Activated CD4-positive, alpha-beta T cell treated with anti-CD3 and anti-CD28 coated beads for 48 hours (primary cell): ENCODE measurements around the gene ZNF548.
A peak's percentile ranks its signal among the peaks of the same experiment; 100 is the strongest.

Experiments used
- DNase-seq: peaks from one replicate; pipeline ENCODE4 v3.0.0-alpha.2; 2020

The ZNF548 gene

GRCh38 chr19:57403737-57404563, 14.3 kb downstream of the ZNF548 start:
- no peak for DNase-seq

DNA sequence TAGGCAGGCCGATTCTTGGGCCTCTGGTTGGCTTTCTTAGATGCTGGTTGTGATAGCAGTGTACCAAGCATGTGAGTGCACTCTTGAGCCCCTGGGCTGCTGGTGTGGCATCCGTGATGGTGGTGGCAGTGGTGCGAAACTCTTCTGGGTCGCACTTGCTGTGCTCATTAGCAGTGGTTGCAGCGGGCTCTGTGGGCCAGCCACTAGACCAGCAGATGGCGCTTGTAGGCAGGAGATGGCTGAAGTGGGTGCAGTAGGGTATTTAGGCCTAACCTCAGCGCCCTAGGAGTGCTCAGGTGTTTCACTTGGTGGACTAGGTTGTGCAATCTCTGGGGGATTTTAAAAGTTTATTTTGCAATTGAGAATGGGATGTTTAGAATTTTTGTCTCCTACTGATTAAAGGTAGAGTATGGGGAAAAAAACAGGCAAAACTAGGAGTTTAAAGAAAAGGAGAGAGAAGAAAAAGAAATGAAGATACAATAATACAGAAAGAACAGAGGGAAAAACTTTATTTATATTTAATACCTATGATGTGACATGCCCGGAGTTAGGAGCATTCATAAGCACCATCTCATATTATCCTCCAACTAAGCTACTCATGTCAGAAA, 17.0 kb downstream of the ZNF548 start:
- DNase-seq, result peak; percentile 81

- peak; percentile 94 for DNase-seq
These were observed 21.4 kb downstream of the ZNF548 start, which contains the start of gene ZNF17 for GRCh38 chr19:57410877-57411671. ZNF17 (plus strand) TSS chr19:57411161; CDS start chr19:57413616, 2,455 bp downstream.

- no peak for DNase-seq
These were observed 29.8 kb downstream of the ZNF548 start for GRCh38 chr19:57419439-57419838.

DNA sequence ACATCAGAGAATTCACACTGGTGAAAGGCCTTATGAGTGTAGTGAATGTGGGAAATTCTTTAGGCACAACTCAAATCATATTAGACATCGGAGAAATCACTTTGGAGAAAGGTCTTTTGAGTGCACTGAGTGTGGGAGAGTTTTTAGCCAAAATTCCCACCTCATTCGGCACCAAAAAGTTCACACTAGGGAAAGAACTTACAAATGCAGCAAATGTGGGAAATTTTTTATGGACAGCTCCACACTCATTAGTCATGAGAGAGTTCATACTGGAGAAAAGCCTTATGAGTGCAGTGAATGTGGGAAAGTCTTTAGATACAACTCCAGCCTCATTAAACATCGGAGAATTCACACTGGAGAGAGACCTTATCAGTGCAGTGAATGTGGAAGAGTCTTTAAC, 31.4 kb downstream of the ZNF548 start:
- no peak for DNase-seq

- no peak for DNase-seq
These were observed 44.9 kb downstream of the ZNF548 start for GRCh38 chr19:57434386-57435061.

- peak; percentile 97 for DNase-seq
These were observed 45.7 kb downstream of the ZNF548 start, which contains the start of gene ZNF749 for GRCh38 chr19:57435062-57435978. ZNF749 (plus strand) TSS chr19:57435325; CDS start chr19:57435579, 254 bp downstream.

DNA sequence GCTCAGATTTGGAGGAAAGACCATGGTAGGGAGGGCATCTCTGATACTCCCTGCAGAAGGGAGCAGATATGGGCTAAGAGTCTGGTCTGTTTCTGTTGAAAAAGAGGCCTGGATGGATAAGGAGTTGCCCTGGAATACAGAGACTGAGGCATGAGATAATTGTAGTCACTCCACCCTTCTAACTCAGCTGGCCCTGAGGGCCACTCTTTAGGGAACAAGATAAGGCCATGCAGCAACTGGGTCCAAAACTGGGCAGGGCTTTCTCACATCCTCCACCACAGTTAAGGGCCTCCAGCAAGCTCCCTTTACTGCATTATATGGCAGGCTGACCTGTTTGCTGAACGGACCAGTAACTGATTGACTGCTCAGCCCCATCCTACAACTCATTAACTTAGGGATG, 46.8 kb downstream of the ZNF548 start:
- no peak for DNase-seq

DNA sequence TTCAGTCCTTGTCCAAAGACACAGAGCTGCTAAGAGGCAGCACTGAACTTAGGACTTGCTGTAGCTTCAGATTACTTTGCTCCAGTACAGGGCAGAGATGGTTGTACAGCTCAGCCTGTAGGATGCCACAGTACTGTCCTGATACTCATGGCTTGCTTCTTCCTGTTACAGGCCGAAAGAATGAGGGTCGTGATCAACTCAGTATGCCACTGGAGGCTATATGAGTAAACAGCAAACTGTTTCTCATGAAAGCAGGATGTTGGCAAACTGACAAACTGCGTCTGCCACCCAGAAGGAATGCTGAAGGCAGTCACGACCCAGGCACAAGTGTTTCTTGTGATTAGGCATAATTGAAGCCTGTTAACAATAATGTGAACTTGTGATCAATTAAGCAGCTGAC, 48.3 kb downstream of the ZNF548 start:
- DNase-seq, result no peak

DNA sequence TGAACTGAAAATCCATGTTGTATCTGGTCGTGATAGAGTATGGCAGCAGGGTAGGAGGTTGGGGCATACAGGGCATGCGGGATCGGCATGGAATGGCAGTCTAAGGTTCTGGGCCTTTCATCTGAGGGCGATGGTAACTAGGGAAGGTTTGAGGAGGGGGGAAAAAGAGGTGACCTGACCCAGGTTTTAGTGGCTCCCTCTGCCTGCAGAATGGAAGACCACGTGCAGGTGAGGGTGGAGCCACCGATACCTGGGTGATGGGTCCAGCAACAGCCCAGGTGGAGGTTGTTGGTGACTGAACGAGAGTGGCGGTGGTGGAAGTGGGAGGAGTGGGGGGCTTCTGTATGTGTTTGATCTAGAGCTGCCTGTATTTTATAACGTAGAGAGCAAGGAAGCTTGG, 49.3 kb downstream of the ZNF548 start:
- no peak for DNase-seq

DNA sequence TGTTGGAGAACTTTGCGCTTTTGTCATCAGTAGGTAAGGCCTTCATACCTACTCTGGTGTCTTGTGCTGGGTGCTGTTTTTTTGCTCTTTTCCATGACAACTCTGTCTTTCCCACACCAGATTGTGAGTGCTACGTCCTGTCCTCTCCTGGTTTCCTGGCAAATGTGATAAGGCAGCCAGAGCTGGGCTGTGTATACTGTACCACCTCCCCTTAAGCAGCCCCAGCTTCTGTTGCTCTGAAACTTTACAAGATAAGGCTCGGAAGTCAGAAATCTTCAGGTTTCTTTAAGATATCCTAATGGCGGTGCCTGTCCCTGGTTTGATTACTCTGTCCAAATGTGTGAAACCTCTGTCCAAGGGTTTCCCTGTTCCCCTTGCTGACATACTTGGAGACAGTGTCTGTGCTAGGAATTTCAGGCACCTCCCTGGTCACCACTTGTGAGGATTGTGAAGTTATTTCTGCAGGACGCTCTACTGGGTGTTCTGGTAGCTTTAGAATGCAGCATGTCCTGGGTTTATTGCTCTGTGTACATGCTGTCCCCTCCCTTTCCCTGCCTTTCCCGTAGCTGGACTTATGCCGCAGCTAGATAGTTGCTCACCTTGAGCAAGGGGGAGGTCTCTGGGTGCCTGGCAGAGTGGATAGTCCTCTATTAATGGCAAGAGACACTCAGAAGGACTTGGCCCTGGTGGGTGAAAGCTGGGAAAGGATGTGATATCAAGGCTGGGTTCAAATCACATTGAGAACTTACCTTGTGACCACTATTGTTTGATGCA, 52.5 kb downstream of the ZNF548 start:
- no peak for DNase-seq

- DNase-seq, result no peak
These were observed 53.6 kb downstream of the ZNF548 start for GRCh38 chr19:57443121-57443696.

DNA sequence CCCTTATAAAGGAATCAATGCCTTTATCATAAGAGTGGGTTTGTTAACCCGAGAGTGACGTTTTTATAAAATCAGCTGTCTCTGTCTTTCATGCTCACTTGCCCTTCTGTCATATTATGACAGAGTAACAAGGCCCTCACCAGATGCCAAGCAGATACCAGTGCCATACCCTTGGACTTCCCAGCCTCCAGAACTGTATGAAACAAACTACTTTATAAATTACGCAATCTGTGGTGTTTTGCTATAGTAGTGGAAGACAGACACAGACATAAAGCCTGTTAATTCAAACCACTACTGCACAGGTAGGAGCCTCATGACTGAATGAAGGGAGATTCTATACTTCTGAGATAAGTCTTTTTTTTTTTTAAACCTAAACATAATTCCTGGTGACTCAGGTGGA, 62.7 kb downstream of the ZNF548 start:
- DNase-seq, result no peak
